ENCODE results near the gene SSH2.

DNA sequence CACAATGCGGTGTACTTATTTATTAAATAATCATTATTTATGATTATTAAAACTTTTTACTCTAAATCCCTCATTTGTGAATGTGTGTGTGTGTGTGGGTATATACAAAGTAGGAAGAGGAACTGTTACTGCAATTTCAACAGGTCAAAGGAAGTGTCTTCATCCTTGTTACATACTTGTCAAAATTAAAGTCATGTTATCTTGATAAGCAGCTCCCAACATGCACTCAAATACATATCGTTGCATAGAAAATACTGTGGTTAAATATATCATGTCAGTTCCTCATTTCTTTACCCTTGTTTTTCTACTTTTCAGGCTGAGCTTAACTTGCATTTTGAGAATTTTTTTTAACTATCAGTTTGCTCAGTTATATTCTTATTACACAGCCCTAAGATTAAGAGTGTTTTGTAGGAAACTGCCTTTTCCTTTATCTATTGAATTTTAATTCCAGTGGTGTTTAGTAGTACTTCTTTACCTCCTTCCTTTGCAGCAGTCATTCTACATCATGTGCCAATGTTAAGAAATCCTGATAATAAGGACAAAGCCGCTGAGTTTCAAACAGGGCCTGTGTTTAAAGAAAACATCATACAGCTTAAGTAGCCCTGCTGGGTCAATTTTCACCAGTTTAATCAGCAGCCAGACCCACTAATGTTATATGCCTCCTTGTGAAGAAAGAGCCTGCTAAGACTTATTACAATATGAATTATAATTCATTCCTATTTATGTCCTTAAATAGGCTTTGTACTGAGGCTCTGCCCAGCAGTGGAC is 18.6 kb upstream of the SSH2 start:
- TF ChIP-seq POLR2A (IDR thresholded peaks at IDR 0.05): no peak
- TF ChIP-seq, protein P1, sequence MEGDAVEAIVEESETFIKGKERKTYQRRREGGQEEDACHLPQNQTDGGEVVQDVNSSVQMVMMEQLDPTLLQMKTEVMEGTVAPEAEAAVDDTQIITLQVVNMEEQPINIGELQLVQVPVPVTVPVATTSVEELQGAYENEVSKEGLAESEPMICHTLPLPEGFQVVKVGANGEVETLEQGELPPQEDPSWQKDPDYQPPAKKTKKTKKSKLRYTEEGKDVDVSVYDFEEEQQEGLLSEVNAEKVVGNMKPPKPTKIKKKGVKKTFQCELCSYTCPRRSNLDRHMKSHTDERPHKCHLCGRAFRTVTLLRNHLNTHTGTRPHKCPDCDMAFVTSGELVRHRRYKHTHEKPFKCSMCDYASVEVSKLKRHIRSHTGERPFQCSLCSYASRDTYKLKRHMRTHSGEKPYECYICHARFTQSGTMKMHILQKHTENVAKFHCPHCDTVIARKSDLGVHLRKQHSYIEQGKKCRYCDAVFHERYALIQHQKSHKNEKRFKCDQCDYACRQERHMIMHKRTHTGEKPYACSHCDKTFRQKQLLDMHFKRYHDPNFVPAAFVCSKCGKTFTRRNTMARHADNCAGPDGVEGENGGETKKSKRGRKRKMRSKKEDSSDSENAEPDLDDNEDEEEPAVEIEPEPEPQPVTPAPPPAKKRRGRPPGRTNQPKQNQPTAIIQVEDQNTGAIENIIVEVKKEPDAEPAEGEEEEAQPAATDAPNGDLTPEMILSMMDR (IDR thresholded peaks at IDR 0.05): no peak
- no peak for TF ChIP-seq EP300 (IDR thresholded peaks at IDR 0.05)

Measured in ovary (tissue), 3 donors.